Tongue (tissue), 2 donors: Measurements from ENCODE around the gene CNDP2. TPM values are rescaled to one million over a fixed set of nuclear protein-coding genes. Genes with fewer than 3 reads are reported as not detected.

ENCODE experiments used
- DNase-seq: peaks from one replicate; pipeline ENCODE4 v3.0.0-alpha.2; 2015
- total RNA-seq: library from RNA; depleted of rRNA; stranded (reverse); fragments of >200 nt; gene quantifications from one replicate; pipeline ENCODE4 v1.2.3, GENCODE V29; 2014

Gene CNDP2
- total RNA-seq, result 50.6 TPM

DNA sequence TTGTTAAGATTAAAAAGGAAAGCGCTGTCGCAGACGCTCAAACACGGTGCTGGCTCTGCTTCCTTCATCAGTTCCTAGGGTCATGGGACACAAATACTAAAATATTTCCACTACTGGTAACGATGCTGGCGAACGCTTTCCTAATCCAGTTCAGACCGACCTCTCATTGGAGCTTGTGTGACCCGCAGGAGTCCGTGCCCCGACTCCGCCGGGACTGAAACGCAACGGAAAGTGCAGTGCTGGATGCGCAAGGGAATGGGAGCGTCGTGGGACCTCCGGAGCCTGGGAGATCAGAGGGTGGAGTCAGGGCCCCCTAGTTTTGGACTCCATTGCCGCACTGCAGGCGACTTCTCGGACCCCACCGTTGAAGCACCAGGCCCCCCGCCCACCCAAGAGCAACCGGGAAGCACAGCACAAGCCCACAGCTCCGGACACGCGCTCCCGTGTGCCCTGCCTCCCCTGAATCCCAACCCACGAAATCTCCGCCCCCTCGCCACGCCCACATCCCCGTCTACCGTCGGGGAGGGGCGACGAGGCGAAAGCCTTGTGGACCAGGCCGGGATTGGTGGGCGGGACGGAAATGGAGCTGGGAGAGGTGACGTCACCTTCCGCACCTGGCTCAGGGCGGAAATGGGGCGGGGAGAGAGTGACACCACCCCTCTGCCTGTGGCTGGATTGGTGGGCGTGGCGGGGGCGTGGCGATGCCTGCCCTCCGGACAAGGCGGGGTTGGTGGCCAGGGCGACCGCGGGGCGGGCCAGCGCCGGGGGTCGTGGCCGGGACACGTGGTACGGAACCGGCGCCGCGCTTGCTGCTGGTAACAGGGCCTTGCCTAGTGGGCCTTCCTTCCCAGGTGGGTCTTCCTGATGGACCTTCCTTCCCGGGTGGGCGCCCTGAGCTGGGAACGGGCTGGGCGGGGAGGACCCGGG lies at the start of gene CNDP2:
Gene CNDP2 (plus strand): TSS at position 783 of the 927 bp plus-strand sequence. CDS start 3,611 bp downstream, outside the sequence.
- DNase-seq, result peak; percentile 100

DNA sequence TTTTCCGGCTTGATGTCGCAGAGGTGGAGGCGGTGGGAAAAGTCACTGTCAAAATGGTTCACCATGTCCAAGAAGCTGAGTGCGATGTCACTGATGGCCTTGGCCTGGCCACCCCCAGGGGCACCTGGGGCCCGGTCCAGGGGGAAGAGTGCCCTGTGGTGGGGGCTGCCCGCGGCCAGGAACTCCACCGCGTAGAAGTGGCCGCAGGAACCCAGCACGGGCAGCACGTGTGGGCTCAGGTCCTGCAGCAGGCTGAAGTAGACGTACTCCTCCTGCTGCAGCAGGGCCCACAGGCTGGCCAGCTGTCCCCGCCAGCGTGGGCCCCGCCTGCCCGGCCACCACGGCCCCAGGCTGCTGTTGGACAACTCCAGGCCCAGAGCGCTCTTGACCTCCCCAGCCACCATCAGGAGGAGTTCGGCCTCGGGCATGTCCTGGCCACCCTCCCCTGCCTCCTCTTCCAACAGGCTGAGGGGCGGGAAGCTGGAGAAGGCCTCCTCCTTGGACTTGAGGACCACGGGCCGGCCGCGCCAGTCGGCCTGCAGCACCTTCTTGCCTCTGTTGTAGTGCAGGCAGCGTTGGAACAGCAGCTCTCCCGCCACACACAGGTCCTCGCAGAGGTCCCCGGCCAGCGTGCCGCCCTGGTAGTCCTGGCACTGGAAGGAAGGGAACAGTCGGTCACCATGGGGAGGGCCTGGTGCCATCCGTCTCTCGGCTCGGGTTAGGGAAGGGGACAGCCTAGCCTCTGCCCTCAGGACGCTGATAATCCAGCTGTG lies 49.3 kb upstream of the CNDP2 start:
- DNase-seq, result no peak

DNA sequence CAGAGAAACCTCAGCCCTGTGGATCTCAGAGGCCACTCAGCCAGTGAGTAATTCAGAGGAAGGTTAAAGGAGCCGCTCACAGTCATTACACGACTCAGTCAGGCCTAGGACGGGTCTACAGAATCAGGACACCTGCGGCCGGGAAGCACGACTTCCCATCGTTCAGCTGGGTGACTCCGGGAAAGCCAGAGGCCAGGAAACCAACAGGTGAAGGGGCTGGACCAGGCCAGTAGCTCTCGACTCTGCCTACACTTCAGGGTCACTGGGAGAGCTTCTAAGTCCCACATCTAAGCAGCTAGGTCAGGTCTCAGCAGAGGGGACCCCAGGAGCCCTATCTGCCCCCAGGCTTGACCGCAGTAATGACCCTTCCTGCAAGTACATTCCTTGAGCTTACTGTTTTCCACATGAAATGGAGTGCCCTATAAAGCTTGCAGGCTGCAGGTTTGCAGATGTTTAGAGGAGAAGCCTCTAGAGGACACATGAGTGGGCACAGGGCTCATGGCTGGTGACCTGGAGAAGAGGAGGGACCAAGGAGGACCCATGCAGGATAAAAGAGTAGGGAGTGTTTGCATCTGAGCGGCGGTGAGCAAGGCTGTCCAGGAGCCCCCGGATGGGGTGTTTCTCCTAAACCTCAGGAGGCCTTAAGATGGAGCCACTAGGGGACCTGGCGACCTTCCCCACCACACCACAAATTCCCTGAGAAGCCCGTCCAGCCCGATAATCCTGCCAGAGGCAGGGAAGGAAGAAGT lies 48.6 kb upstream of the CNDP2 start:
- no peak for DNase-seq

DNA sequence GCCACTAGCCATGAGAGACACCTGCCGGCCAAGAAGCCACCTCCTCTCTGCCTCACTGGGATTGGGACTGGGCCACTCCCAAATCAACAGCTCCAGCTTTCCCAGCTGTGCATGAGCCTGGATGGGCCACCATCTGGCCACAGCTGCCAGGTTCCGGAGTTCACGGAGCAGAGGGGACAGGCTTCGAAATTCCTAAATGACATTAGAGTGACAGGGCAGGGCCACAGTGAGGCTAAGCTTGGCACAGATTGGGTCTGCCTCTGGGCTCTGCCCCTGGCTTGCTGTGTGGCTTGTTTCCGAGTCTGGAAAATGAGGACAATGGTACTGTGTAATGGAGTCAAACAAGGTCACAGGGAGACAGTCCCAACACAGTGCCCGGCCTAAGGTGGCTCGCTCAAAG lies 45.5 kb upstream of the CNDP2 start:
- peak; percentile 40 for DNase-seq

DNA sequence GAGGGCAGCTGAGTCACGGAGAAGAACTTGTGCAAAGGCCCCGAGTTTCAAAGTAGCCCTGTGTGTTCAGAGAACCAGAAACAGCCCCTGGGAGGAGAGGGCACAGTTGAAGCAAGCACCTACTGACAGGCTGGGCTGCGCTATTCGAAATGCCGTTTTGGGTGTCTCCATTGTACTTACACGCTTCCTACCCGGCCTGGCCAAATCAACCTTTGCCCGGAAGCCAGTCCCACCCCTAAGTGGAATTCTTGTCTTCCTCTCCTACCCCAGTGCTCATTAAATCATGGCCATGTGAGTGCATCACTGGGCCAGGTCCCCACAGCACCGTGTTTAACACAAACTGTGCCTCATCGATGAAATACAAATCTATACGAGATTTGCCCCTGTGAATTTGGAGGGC lies 45.0 kb upstream of the CNDP2 start:
- DNase-seq, result no peak

DNA sequence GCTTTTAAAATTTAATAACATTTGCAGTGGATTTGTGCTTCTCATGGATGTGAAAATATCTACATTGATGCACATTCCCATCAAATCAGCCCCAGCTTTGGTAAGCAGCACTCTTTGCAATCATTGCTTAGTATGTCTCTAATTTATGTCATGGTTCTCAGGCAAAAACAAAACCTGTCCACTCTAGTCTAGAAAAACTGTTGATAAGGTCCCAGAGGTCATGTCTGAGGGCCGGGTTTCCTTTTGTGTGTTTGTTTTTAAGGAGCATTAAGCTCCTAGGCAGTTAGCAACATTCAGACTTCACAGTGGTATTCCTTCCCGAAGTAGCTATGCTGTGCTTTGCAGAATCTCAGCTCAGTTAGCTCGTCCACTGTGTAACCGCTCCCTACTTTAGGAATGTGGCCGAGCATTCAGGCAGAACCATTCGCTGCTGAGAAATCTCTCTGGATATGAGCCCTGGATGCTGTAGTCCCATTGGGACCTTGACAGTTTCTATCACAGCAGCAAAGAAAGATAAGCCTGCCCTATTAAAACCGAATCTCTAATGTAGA lies 43.1 kb upstream of the CNDP2 start:
- DNase-seq, result no peak

DNA sequence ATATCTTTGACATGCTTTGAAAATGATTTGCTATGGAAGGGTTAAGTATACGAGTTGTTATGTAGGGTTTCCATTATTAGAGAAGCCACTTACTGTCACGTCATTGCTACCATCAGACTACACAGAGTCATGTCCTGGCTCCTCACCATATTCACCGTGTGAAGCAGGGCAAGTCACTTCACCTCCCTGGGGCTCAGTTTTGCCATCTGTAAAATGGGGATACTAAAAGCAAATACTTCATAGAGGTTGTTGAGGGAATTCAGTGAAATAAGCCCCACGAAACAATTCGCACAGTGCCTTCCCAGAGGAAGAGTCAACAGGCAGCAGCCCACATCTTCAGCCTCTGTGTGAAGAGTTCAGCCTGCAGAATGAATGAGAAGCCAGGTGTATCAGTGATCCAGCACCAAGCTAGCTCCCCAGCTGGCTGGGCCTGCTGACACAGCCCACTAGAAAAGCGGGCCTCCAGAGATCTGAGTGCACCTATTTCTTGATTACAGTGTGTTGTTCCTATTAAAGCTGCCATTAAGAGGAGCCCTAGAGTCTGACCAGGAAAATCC lies 42.4 kb upstream of the CNDP2 start:
- DNase-seq, result no peak

DNA sequence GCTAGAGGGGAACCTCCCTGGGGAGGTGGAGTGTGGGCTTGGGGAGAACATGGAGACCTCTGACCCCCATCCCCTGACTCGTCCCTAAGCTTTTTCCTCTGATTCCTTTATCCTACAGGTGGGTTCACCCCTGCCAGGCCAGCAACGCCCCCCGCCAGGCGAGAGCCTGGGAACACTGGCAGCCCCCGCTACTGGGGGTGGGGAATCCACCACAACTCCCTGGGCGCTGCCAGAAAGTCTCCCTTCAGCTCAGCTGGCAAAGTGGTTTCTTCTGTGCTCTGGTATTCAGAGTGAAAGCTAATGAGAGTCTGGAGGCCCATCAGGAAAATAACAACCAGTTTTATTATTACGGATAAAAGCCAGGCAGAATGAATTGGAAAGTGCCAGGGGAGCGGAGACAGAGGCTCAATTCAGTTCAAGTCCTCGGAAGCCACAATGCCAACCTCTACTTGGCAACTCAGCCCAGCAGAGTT lies 41.8 kb upstream of the CNDP2 start:
- no peak for DNase-seq

DNA sequence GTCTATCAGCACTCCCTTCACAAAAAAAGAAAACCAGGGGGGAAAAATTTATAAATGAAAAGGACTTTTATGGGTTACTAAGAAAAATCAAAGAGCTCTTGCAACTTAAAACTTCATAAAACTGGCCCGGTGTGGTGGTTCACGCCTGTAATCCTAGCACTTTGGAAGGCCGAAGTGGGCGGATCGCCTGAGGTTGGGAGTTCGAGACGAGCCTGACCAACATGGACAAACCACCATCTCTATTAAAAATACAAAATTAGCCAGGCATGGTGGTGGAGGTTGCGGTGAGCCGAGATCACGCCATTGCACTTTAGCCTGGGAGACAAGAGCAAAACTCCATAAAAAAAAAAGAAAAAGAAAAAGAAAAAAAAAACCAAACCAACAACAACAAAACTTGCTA lies 40.8 kb upstream of the CNDP2 start:
- no peak for DNase-seq

DNA sequence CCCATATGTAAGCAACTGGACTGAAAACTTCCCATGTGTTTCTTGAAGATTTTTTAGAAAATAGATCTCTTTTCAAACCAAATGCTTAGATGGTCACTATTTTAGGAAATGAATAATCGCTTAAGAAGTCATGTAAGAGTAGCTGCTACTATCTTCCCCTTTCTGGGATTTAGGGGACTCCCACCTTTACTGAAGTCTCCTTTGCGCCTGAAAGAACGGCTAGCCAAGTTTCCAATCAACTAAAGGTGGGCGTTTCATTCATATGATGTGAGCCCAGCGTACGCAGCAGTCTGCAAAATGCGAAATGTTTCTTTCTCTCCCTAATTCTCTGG lies 40.2 kb upstream of the CNDP2 start:
- no peak for DNase-seq

DNA sequence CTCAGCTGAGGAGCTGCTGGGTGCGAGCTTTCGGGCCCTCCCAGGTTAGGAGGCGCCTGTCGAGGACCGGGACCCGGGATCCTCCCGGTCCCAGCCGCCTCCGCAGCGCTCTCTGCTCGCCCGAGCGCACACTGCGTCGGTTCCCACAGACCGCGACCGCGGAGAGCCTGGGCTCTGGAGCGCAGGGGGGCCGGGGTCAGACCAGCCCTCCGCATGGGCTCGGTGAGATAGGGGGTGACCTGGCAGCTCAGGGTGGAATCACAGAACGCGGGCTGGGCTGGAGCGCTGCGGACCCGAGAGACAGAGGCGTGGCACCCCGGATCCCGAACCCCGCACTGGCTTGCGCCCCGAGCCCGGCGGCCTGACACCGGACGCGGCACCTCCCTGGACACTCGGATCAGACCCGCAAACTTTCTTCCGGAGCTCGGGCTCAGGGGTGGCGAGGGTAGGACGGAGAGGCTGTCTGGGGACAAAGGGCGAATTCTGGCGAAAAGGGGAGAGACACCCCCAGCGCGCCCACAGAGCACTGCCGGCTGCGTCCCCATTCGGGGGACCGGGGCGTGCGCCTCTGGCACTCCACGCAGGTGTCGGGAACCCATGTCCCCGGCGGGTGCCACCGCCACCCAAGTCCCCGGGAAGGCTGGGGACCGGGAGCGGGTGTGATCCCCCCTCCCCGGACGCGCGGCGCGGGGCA lies 39.7 kb upstream of the CNDP2 start:
- peak; percentile 15 for DNase-seq

DNA sequence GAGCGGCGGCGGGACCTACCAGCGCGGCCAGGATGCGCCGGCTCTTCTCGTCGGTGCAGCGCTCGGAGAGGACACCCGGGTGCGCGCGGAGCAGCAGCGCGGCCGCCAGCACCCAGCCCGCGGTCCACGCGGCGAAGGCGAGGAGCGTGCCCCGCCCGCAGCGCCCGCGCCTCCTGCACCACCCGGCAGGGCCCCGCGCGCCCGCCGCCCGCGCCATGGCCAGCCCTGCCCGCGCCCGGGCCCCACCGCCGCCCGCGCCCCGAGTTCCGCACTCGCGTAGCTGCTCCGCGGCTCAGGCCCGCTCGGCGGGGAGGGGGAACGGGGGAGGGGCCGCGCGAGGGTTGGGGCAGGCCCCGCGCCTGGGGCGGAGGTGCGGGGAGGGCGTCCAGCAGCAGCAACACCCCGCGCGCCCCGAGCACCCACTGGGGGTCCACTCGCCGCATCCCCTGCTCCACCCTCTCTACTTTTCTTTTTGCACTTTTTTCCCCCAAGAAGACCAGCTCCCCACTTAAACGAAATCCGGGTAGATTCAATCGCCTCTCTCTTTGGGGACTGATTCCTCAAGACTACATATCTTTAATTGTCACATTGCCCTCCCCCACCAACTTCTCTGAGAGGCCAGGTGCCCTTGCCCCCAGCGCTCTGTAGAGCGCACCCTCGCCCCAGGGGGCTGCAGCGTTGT lies 39.0 kb upstream of the CNDP2 start, which contains the start of gene DIPK1C:
Gene DIPK1C (minus strand): TSS at position 266 of the 682 bp plus-strand sequence. CDS start 49 bp downstream, at position 217.
- peak; percentile 15 for DNase-seq

DNA sequence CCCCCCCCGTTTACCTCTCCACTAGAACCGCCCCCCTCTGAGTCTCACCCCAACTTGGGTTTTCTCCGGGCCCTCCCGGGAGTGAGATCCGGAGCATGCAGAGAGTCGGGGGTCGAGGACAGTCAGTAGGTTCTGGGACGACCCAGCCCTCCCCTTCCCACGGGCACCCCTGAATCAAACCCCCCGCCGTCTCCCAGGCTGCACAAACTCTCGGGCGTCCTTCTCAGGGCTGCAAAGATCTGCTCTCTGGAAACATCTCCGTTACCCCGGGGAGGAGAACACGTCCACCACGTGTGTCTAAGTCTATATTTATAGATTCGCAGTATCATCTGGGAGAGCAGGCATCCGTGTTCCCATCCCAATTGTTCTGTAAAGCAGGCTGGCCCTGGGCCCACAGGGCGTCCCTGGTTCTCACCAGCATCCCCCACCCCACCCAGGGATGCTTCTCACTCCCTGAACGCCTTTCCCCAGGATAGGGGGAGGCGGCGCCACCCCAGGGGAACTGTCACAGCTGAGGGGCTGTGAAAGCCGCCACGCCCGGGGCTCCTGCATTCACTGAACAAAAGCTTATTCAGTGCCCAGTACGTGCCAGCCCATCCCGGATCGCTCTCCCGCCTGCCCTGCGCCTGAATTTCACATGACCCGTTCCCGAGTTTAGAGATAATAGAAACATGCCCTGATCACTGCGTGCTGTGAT lies 38.3 kb upstream of the CNDP2 start:
- DNase-seq, result peak; percentile 28

DNA sequence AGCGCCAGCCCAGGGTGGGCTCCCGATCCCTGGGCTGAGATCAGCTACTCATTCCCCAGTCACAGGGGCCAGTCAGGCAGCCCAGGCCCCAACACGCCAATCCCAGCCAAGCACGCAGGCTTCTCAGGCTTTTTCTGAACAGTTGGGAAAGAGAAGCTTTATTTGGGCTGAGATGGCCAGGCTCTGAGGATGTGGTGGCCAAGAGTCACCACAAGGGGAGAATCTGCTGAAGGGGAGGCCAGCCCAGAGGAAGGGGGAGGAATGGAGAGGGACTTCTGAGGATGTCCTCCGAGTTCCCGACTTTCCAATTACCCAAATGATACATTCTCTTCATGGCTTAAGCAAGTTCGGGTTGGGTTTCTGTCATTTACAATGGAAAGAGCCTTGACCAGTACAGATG lies 36.3 kb upstream of the CNDP2 start:
- DNase-seq, result no peak

DNA sequence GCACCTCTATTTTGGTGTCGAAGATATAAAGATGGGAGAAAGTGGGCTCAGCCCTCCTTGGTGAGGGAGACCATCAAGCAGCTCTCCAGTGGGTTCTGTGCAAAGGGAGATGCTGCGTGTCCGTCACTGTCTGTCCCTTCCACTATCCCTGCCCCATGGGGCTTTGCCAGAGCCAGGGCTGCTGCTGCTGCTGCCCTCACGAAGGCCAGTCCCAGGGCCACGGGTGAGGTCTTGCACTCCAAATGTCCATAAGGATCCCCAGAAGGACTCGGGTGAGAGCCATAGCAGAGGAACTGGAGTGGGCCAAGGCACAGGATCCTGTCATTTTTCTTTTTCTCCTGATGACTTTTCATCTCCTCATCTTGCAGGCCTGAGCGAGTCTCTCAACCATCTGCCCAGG lies 35.3 kb upstream of the CNDP2 start:
- no peak for DNase-seq

DNA sequence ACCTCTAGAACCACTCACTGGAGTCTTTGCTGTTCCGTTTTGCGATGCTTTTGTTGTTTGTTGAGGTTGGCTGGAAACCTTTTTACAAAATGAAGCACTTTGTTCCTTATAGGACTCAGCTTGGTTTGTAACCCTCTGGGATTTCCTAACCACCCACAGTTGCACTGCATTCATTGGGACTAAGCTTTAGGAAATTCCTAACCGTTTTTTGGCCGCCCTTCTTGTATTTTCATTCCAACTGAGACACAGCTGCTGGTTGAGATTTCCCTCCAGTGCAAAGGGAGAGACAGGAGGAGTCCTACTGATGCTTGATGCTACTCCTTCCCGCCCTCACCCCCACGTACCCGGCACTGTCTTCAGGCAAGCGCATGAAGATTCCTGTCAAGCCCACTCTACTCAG lies 32.9 kb upstream of the CNDP2 start:
- DNase-seq, result no peak

DNA sequence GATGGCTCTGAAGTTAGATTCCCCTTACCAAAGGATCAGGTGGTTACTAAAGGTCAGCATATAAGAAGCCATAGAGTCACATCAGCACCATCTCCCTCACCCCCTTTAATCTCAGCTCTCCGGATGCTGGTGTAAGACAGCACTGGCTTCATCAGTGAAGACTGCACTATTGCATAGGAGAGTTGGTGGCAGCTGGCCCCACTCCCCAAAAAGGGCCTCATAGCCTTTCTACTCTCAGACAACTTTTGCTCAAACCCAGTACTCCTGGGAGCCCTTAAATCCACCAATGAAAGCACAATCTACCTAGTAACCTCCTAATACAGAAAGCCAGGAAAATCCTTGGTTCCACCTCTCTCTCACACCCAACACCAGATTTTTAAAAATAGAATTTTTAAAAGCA lies 32.2 kb upstream of the CNDP2 start:
- DNase-seq, result no peak

DNA sequence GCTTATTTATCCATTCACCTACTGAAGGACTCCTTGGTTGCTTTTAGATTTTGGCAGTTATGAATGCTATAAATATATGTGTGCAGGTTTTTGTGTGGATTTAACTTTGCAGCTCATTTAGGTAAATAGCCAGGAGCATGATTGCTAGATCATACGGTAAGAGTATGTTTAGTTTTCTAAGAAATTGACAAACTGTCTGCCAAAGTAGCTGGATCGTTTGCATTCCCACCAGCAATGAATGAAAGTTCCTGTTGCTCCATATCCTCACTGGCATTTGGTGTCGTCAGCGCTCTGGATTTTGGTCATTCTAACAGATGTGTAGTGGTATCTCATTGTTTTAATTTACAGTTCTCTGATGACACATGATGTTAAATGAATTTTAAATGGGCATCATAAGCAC lies 30.4 kb upstream of the CNDP2 start:
- DNase-seq, result no peak

DNA sequence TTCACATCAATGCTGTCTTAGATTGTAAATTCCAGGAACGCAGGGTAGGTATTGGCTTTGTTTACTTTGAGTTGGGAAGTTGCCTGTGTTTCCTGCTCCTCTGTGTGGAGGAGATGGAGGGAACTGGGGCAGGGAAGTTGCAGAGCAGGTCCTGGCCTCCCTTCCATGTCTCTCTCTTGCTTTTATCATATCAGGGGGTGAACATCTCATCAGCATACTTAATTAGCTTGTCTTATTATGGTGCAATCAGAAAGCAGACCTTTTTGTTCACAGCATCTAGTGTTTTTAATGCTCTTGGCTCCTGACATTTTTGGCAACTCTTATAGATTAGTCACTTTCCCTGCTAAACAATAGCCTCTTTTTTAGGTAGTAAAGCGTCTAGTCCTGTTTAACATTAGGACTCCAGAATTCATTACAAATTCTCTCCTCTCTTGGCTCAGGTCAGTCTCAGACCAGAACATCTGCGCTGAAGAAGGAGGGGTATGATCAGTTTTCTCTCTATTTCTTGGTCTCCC lies 27.6 kb upstream of the CNDP2 start:
- peak; percentile 79 for DNase-seq

DNA sequence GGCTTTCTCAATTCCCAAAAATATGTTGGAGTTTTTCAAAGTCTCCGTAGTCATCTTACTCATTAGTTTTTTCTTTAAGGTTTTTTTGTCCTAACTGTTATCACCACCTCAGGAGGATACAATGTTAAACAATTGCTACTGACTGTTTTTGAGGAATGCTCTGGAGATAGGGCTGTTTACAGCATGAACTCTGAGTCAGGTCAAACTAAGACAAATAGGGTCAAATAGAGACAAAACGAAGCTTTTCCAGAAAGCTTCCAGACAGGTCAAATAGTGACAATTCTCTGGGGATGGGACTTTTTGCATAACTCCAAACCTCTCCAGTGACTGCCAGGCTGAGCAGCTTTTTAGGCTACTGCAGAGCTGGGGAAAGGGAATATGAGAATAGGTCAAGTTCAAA lies 23.9 kb upstream of the CNDP2 start:
- DNase-seq, result no peak
